GM19372 (cell line): ENCODE measurements around the gene PHC2.
A peak's percentile ranks its signal among the peaks of the same experiment; 100 is the strongest.

Experiments used
- ATAC-seq: cut with Tn5 transposase; IDR thresholded peaks from one replicate; pipeline ENCODE4 v1.9.1; 2021; ENCODE audit warnings: mild to moderate bottlenecking, low read depth, moderate library complexity; ENCODE audit not compliant: unreplicated experiment

Gene PHC2

GRCh38 chr1:33357099-33357498 lies 73.8 kb downstream of the PHC2 start:
- no peak for ATAC-seq

DNA sequence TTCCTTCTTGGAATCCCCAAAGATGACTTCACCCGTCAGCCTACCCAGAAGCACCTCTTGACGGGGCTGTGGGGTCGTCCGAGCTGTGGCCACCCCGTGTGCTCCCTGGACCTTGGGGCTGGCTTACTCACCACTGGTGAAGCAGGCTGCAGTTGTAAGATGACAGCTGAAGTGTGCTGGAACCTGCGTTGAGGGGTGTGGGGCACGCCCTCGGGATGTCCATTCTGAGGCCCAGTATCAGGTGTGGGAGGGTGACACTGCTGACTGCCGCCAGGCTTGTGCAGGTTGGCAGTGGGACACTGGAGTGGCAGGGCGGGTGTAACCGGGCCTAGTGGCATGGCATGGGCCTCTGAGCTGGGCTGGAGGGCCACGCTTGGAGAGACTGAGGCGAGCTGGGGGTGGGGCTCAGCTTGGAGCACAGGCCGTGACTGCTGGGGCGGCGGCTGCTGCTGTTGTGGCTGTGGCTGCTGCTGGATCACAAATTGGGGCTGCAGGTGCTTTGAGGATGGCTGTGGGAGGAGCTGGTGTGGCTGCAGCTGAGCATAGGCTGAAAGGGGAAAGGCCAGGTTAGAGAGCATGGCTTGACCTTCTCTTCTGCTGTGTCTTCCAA lies 76.1 kb downstream of the PHC2 start:
- ATAC-seq, result no peak

DNA sequence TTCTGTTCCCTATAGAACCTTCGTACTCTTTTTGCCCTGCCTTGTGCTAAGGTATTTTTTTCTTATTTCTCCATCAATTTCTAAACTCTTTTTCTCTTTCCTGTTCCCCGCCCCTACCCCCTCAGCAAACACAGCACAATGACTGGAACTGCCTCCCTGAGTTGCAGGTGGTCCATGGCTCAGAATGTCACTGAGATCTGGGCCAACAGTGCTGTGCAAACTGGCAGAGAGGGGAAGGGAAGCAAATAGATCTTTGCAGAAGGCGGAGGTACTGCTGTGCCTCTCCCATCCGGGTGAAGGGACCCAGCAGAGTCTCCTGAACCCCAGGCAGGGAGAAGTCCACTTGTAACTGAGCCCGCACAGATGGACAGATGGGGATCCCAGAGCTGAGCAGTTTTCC lies 77.4 kb downstream of the PHC2 start:
- no peak for ATAC-seq

GRCh38 chr1:33351281-33351660 lies 79.6 kb downstream of the PHC2 start:
- no peak for ATAC-seq

GRCh38 chr1:33350611-33351280 lies 80.1 kb downstream of the PHC2 start:
- ATAC-seq, result no peak

- ATAC-seq, result peak; percentile 86
Measured at GRCh38 chr1:33349778-33350610, 80.9 kb downstream of the PHC2 start.

- peak; percentile 27 for ATAC-seq
Measured at GRCh38 chr1:33349081-33349759, 81.7 kb downstream of the PHC2 start.

GRCh38 chr1:33348676-33349080 lies 82.2 kb downstream of the PHC2 start:
- ATAC-seq, result no peak

GRCh38 chr1:33348194-33348593 lies 82.7 kb downstream of the PHC2 start:
- no peak for ATAC-seq

- ATAC-seq, result no peak
Measured at GRCh38 chr1:33347650-33347992, 83.3 kb downstream of the PHC2 start.

DNA sequence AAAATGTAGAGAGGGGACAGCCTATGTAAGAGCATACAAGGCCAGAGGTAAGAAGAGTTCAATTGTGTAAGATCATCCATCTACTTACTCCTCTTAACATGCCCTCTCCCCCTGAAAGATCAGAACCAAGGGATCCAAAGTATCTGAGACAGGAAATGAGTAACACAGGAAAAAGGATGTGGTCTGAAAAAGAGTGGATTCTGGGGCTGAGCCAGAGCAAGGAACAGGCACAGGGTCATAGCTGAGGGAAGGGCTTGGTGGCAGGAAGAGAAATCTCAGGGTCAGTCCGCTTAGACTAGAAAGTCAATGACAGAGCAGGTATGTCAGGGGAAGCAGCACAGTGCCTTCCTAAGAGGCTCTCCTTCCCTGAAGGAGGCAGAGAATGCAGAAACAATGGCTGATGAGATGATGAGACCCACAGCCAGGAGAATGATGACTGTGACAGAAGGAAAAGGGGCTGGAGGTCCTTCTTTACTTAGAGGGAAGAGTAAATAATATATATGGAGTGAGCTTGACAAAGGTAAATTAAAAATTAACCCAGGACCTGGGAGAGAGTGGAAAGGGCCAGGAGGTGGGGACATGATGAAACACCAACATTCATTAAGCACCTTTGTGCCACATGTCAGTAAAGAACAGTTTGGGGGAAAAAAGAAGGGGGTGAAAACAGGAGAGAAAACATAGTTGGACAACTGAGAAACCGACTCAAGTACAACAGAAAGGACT lies 83.8 kb downstream of the PHC2 start:
- ATAC-seq, result no peak

DNA sequence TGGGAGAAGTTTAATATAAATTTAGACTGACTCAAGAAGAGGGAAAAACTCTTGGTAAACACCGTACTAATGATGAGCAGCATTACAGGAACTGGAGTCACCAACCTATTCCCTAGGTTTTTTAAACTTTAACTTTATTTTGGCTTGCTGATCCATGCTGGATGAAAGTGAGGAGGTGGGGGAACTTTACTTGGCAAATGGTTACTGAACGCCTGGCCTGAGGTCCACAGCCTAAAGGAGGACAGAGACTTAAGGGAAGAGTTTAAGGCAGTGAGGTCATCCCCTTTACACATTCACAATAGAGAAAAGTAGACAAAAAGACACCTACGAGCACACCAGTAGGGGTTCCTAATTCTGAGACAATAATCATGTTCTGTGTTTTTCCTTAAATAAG lies 84.4 kb downstream of the PHC2 start:
- no peak for ATAC-seq

- no peak for ATAC-seq
Measured at GRCh38 chr1:33344896-33345560, 85.9 kb downstream of the PHC2 start.

- no peak for ATAC-seq
Measured at GRCh38 chr1:33343539-33343938, 87.4 kb downstream of the PHC2 start.

GRCh38 chr1:33342041-33342723 lies 88.7 kb downstream of the PHC2 start:
- ATAC-seq, result no peak

- ATAC-seq, result no peak
Measured at GRCh38 chr1:33341190-33341589, 89.7 kb downstream of the PHC2 start.

GRCh38 chr1:33339413-33339812 lies 91.5 kb downstream of the PHC2 start:
- no peak for ATAC-seq

- no peak for ATAC-seq
Measured at GRCh38 chr1:33338440-33339211, 92.3 kb downstream of the PHC2 start.

DNA sequence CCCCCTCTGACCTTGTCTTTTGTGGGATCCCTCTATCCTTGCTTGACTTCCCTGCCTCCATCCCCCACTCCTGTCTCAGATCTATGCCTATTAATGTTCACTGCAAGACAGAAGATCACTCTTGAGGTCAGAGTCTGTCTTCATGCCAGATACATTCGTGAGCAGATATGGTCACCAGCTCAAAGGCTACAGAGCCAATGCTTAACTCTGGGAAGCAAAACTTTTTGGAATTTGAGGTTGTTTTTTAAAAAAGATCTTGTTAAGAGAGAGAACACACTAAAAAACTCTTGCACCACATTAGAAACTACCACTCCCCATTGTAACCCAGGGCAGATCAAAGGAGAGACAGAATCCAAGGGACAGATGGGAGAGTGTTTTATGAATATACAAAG lies 92.9 kb downstream of the PHC2 start:
- ATAC-seq, result no peak
